ENCODE results near the gene PRKCA. TPM values are rescaled to one million over a fixed set of nuclear protein-coding genes. Genes with fewer than 3 reads are reported as not detected.

PRKCA gene
- total and polyA plus RNA-seq, 2 of the 13 experiments (the other 11 are each of a cell fraction or from before 2014, with no cell fraction given) = 18.5 to 21.5 TPM

DNA sequence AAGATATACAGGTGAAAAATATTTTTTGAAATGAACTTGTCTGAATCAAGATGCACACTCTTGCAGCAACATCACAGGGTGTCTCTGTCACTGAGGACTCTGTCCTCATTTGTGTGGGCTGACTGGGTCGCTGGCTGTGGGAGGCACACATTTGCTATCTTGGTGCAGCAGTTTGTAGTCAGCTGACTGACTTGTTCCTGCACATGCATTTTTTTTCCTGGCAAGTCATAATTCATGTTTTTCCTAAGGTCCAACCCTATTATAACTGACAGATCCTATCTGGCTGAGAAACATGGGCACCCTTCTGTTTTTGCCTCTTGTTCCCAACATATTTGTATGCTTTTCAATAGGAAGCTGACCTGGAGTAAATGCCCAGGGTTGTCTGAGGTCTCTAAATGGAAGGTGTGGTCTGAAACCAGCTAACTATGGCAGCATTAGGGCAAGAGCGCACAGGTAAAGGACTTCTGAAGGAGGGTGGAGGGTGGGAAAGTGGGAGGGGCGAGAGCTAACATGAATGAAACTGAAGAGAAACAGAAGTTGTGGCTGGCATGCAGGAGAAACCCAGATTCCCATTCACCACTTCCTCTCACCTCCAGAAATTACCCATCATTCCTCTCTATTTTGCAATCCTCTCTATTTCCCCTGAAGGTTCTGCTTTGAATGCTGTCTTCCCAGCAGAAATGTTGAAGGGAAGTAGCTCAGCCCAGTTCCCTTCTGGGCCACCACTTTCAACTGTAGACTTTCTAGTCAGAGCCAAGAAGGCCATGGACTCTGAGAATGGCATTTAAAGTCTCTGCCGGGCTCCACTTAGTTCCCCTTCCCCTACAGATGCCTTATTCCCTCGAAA, 166.1 kb downstream of the PRKCA start (continued):
- TF ChIP-seq PCBP1 (IDR thresholded peaks at IDR 0.05; ENCODE audit: borderline replicate concordance, low read depth, low read length) (no peak), JUN (CRISPR knock-in tag; IDR thresholded peaks at IDR 0.05) (no peak), SMAD9 (CRISPR knock-in tag; IDR thresholded peaks at IDR 0.05) (peak; percentile 29; the same call in 1 of the 2 replicates), ZNF556 (CRISPR knock-in tag; IDR thresholded peaks at IDR 0.05; ENCODE audit: borderline replicate concordance) (0 out of 2 replicates have a peak, but pooled peaks have one; percentile 16), ZBTB42 (CRISPR knock-in tag; IDR thresholded peaks at IDR 0.05) (no peak), MBNL3 (CRISPR knock-in tag; conservative IDR thresholded peaks at IDR 0.05) (no peak), ETV5 (CRISPR knock-in tag; IDR thresholded peaks at IDR 0.05; ENCODE audit: borderline replicate concordance) (no peak; the same call in 1 of the 2 replicates), KDM1A (CRISPR knock-in tag; IDR thresholded peaks at IDR 0.05) (no peak), MYNN (CRISPR knock-in tag; IDR thresholded peaks at IDR 0.05; ENCODE audit: low read depth) (no peak), TCF7L2 (IDR thresholded peaks at IDR 0.05; ENCODE audit: low read depth, low read length) (no peak), ZMYM4 (CRISPR knock-in tag; IDR thresholded peaks at IDR 0.05) (peak; percentile 65; the same call in 1 of the 2 replicates), NFE2L2 (IDR thresholded peaks at IDR 0.05; ENCODE audit: low read length) (no peak), ZNF878 (CRISPR knock-in tag; IDR thresholded peaks at IDR 0.05) (0 out of 2 replicates have a peak, but pooled peaks have one; percentile 69), FOXC1 (CRISPR knock-in tag; IDR thresholded peaks at IDR 0.05; ENCODE audit: borderline replicate concordance) (peak; percentile 71; the same call in 1 of the 2 replicates), ZNF225 (CRISPR knock-in tag; IDR thresholded peaks at IDR 0.05) (no peak), ZNF605 (CRISPR knock-in tag; IDR thresholded peaks at IDR 0.05) (peak; percentile 60; the same call in 1 of the 2 replicates), IRX3 (CRISPR knock-in tag; IDR thresholded peaks at IDR 0.05; ENCODE audit: borderline replicate concordance, low read depth) (no peak), CEBPB (IDR thresholded peaks at IDR 0.05; ENCODE audit: borderline replicate concordance, low read depth, low read length) (peak; percentile 66; the same call in 1 of the 2 replicates), NBN (conservative IDR thresholded peaks at IDR 0.05) (no peak), ZNF451 (CRISPR knock-in tag; IDR thresholded peaks at IDR 0.05) (no peak)
- TF ChIP-seq, protein P1, sequence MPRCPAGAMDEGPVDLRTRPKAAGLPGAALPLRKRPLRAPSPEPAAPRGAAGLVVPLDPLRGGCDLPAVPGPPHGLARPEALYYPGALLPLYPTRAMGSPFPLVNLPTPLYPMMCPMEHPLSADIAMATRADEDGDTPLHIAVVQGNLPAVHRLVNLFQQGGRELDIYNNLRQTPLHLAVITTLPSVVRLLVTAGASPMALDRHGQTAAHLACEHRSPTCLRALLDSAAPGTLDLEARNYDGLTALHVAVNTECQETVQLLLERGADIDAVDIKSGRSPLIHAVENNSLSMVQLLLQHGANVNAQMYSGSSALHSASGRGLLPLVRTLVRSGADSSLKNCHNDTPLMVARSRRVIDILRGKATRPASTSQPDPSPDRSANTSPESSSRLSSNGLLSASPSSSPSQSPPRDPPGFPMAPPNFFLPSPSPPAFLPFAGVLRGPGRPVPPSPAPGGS (CRISPR knock-in tag; IDR thresholded peaks at IDR 0.05) = no peak
- TF ChIP-seq, protein P2, sequence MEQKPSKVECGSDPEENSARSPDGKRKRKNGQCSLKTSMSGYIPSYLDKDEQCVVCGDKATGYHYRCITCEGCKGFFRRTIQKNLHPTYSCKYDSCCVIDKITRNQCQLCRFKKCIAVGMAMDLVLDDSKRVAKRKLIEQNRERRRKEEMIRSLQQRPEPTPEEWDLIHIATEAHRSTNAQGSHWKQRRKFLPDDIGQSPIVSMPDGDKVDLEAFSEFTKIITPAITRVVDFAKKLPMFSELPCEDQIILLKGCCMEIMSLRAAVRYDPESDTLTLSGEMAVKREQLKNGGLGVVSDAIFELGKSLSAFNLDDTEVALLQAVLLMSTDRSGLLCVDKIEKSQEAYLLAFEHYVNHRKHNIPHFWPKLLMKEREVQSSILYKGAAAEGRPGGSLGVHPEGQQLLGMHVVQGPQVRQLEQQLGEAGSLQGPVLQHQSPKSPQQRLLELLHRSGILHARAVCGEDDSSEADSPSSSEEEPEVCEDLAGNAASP (CRISPR knock-in tag; IDR thresholded peaks at IDR 0.05; ENCODE audit: borderline replicate concordance) = no peak
- TF ChIP-seq, protein P3, sequence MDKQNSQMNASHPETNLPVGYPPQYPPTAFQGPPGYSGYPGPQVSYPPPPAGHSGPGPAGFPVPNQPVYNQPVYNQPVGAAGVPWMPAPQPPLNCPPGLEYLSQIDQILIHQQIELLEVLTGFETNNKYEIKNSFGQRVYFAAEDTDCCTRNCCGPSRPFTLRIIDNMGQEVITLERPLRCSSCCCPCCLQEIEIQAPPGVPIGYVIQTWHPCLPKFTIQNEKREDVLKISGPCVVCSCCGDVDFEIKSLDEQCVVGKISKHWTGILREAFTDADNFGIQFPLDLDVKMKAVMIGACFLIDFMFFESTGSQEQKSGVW (CRISPR knock-in tag; IDR thresholded peaks at IDR 0.05; ENCODE audit: borderline replicate concordance) = no peak
- TF ChIP-seq, protein P4, sequence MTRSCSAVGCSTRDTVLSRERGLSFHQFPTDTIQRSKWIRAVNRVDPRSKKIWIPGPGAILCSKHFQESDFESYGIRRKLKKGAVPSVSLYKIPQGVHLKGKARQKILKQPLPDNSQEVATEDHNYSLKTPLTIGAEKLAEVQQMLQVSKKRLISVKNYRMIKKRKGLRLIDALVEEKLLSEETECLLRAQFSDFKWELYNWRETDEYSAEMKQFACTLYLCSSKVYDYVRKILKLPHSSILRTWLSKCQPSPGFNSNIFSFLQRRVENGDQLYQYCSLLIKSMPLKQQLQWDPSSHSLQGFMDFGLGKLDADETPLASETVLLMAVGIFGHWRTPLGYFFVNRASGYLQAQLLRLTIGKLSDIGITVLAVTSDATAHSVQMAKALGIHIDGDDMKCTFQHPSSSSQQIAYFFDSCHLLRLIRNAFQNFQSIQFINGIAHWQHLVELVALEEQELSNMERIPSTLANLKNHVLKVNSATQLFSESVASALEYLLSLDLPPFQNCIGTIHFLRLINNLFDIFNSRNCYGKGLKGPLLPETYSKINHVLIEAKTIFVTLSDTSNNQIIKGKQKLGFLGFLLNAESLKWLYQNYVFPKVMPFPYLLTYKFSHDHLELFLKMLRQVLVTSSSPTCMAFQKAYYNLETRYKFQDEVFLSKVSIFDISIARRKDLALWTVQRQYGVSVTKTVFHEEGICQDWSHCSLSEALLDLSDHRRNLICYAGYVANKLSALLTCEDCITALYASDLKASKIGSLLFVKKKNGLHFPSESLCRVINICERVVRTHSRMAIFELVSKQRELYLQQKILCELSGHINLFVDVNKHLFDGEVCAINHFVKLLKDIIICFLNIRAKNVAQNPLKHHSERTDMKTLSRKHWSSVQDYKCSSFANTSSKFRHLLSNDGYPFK (CRISPR knock-in tag; IDR thresholded peaks at IDR 0.05; ENCODE audit: borderline replicate concordance) = no peak

All from HepG2 (cell line).